Erythroblast (primary cell): ENCODE results near the gene SPEG.

Experiments
- GATA1 ChIP-seq: IDR thresholded peaks from 2 replicates; pipeline ENCODE4 v1.6.1; 2011; ENCODE audit warnings: low read depth, mild to moderate bottlenecking, control low read depth, low read length, moderate library complexity
- POLR2A ChIP-seq: IDR thresholded peaks from 2 replicates; pipeline ENCODE4 v1.6.1; 2011; ENCODE audit warnings: mild to moderate bottlenecking, low read length

- TF ChIP-seq POLR2A: no peak
- TF ChIP-seq GATA1: no peak
Observed at GRCh38 chr2:219404291-219404910, 30.2 kb upstream of the SPEG start.
